Trophoblast cell (in vitro differentiated cells and primary cell): Measurements from ENCODE around the gene EPB41L3. TPM values are rescaled to one million over a fixed set of nuclear protein-coding genes. Genes with fewer than 3 reads are reported as not detected.

Experiments
- DNase-seq, 2 donors: peaks; one replicate each; pipeline ENCODE4 v3.0.0-alpha.2; 2016
- H2AFZ ChIP-seq: 2 replicates; pipeline ENCODE4 v1.6.1; 2013; ENCODE audit warnings: low read length, moderate library complexity, mild to moderate bottlenecking; ENCODE audit not compliant: insufficient read depth, poor library complexity
- H2AK5ac ChIP-seq: 2 replicates; pipeline ENCODE4 v1.6.1; 2013; ENCODE audit warnings: mild to moderate bottlenecking, low read length
- H2BK120ac ChIP-seq: 2 replicates; pipeline ENCODE4 v1.6.1; 2013; ENCODE audit warnings: low read length, mild to moderate bottlenecking, moderate library complexity; ENCODE audit not compliant: insufficient read depth, poor library complexity
- H2BK12ac ChIP-seq: 2 replicates; pipeline ENCODE4 v1.6.1; 2013; ENCODE audit warnings: mild to moderate bottlenecking, low read length, moderate library complexity
- H2BK5ac ChIP-seq: 2 replicates; pipeline ENCODE4 v1.6.1; 2013; ENCODE audit warnings: low read length, low read depth, moderate library complexity, mild to moderate bottlenecking; ENCODE audit not compliant: poor library complexity
- H3K14ac ChIP-seq: 2 replicates; pipeline ENCODE4 v1.6.1; 2013; ENCODE audit warnings: mild to moderate bottlenecking, low read length
- H3K18ac ChIP-seq: 2 replicates; pipeline ENCODE4 v1.6.1; 2013; ENCODE audit warnings: mild to moderate bottlenecking, low read length
- H3K23ac ChIP-seq: 2 replicates; pipeline ENCODE4 v1.6.1; 2013; ENCODE audit warnings: low read length
- H3K27ac ChIP-seq: 2 replicates; pipeline ENCODE4 v1.5.1; 2013; ENCODE audit warnings: low read depth, mild to moderate bottlenecking, inconsistent platforms, low read length, moderate library complexity
- H3K27me3 ChIP-seq: 2 replicates; pipeline ENCODE4 v1.6.1; 2013; ENCODE audit warnings: inconsistent platforms, mild to moderate bottlenecking, low read length, moderate library complexity; ENCODE audit not compliant: insufficient read depth
- H3K36me3 ChIP-seq, 2 experiments: 1 replicate in 1 of 2; 2 replicates in 1 of 2; pipeline ENCODE4 v1.6.1; 2013; ENCODE audit warnings: low read length in 2 of 2, mild to moderate bottlenecking in 2 of 2, moderate library complexity in 1 of 2; ENCODE audit not compliant: insufficient read depth in 2 of 2, control insufficient read depth in 1 of 2
- H3K4ac ChIP-seq: 2 replicates; pipeline ENCODE4 v1.6.1; 2013; ENCODE audit warnings: low read depth, mild to moderate bottlenecking, low read length, moderate library complexity
- H3K4me1 ChIP-seq, 2 experiments: 1 replicate in 1 of 2; 2 replicates in 1 of 2; pipeline ENCODE4 v1.6.1; 2013; ENCODE audit warnings: low read length in 2 of 2, mild to moderate bottlenecking in 2 of 2, moderate library complexity in 1 of 2; ENCODE audit not compliant: insufficient read depth in 2 of 2, control insufficient read depth in 1 of 2
- H3K4me2 ChIP-seq: 2 replicates; pipeline ENCODE4 v1.6.1; 2013; ENCODE audit warnings: inconsistent platforms, mild to moderate bottlenecking, low read length, moderate library complexity
- H3K4me3 ChIP-seq: 2 replicates; pipeline ENCODE4 v1.5.1; 2013; ENCODE audit warnings: mild to moderate bottlenecking, low read depth, low read length, inconsistent platforms
- H3K79me1 ChIP-seq: one replicate; pipeline ENCODE4 v1.6.1; 2013; ENCODE audit warnings: low read length
- H3K79me2 ChIP-seq: 2 replicates; pipeline ENCODE4 v1.6.1; 2013; ENCODE audit warnings: low read length, mild to moderate bottlenecking; ENCODE audit not compliant: control insufficient read depth, insufficient read depth, poor library complexity
- H3K9ac ChIP-seq: 2 replicates; pipeline ENCODE4 v1.6.1; 2013; ENCODE audit warnings: mild to moderate bottlenecking, low read length
- H3K9me3 ChIP-seq: 2 replicates; pipeline ENCODE4 v1.6.1; 2013; ENCODE audit warnings: low read depth, mild to moderate bottlenecking, control low read depth, inconsistent platforms, low read length; ENCODE audit not compliant: insufficient read depth
- H4K12ac ChIP-seq: 2 replicates; pipeline ENCODE4 v1.6.1; 2013; ENCODE audit warnings: low read depth, mild to moderate bottlenecking, low read length, moderate library complexity
- H4K8ac ChIP-seq: 2 replicates; pipeline ENCODE4 v1.6.1; 2013; ENCODE audit warnings: low read depth, mild to moderate bottlenecking, low read length, moderate library complexity
- H4K91ac ChIP-seq: one replicate; pipeline ENCODE4 v1.6.1; 2013; ENCODE audit warnings: low read depth, mild to moderate bottlenecking, low read length, moderate library complexity
- WGBS: extraction: QIAGEN DNeasy Blood & Tissue Kit; methylation state at CpG from one replicate; pipeline ENCODE4 v1.1.7; 2013; ENCODE audit warnings: missing lambda C conversion rate; ENCODE audit not compliant: insufficient read length, insufficient coverage; ENCODE audit errors: extremely low coverage; 5-methylcytosine and 5-hydroxymethylcytosine counted together
- polyA plus RNA-seq: library from polyadenylated mRNA; stranded (reverse); fragments of 200-250 nt; gene quantifications from 2 replicates; pipeline ENCODE4 v1.2.3, GENCODE V29; 2013

The EPB41L3 gene
- 312 and 318 TPM in 2 replicates for polyA plus RNA-seq

DNA sequence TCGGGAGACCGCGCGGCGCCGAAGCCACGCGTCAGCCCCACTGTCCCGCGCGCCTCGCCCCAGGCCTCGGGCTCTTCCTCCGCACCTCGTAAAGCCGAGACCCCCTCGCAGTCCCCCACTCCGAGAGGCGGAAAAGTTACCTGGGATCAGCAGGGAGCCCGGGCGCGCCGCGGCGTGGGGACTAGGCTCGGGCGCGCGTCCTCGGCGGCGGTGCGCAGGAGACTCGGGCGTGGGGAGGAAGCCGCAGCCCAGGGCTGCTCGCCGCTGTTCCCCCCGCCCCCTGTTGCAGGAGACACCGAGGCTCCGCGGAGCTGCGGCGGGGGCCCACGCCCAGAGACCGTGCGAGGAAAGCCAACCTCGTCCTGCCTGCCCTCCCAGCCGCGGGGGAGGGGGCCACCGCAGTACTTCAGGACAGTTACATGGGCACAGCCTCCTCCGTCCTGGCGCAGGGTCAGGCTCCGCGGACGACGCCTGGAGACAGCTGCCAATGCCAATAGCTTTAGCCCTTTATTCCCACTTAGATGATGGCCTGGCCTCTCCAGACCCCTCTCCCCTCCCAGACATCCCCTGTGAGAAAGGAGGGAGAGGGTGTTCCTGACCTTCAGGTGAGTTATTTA, at the start of gene EPB41L3:
Gene EPB41L3 (minus strand): TSS at position 225 of the 617 bp plus-strand sequence. CDS start 54,814 bp downstream, outside the sequence.
- Histone ChIP-seq H3K79me2 (peaks cover 14% of the 10 kb centered on the region), H3K14ac (peak within 1 kb of the TSS; percentile 100), H3K23ac (peak within 1 kb of the TSS; percentile 53), H3K4me1 (peaks cover 2 to 7% of the 10 kb centered on the region in 2 experiments), H2AFZ (peak within 1 kb of the TSS; percentile 95), H3K79me1 (peaks cover 12% of the 10 kb centered on the region), H4K8ac (peak within 1 kb of the TSS; percentile 99), H2BK12ac (peak within 1 kb of the TSS; percentile 78), H4K91ac (peak within 1 kb of the TSS; percentile 100), H3K27ac (peak within 1 kb of the TSS; percentile 63), H3K18ac (peak within 1 kb of the TSS; percentile 100), H3K36me3 (no peaks in the 10 kb centered on the region), H3K4me3 (peak within 1 kb of the TSS; percentile 81), H3K4me2 (peak within 1 kb of the TSS; percentile 93), H2BK120ac (peak within 1 kb of the TSS; percentile 97), H3K27me3 (no peaks in the 10 kb centered on the region), H3K4ac (peak within 1 kb of the TSS; percentile 99), H2AK5ac (peak within 1 kb of the TSS; percentile 87), H2BK5ac (peak within 1 kb of the TSS; percentile 98), H3K9ac (peak within 1 kb of the TSS; percentile 67), H3K9me3 (no peaks in the 10 kb centered on the region), H4K12ac (peak within 1 kb of the TSS; percentile 99)
- peak in 1 of 2 donors; percentile 35 for DNase-seq
- WGBS: no CpG with 5 or more reads among the region's 57 CpGs

DNA sequence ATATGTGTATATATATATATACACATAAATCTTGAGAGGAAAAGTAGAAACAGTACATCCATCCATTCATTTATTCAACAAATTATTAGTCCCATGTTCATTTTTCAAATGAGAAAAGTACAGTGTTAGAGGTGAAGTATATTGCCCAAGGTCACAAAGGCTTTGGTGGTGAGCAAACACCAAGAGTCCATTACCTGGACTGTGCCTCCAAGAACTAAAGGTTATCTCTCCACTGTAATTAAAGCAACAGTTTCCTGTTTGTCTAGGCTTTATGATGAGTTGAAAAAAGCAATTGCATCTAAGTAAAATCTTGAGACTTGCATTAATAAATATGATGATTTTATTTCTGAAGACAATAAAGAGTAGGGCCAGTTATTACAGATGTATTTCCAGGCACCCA, 44.7 kb upstream of the EPB41L3 start:
- no peak overlapping the region for H3K4me2 ChIP-seq
- H3K14ac ChIP-seq: no peak overlapping the region
- no peak overlapping the region for H3K23ac ChIP-seq

DNA sequence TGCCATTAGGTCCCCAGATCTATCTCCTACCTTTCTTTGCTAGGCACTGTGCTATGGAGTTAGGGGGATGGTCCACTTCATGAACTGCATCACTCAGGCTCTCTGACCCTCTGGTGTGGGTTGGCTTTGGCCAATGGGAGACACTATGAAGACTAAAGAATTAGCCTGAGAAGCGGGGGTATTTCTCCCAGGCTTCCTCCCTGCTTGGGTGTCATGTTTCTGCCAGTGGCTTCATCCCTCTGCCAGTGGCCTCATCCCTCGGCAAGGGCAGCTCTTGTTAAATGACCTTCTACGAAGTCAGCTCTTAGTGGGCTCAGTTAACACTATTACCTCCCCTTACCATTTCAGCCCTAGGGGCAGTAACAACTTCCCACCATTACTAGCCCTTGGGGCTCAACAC, 41.9 kb upstream of the EPB41L3 start:
- peaks cover 2% of the 10 kb centered on the region for H3K79me1 ChIP-seq
- no peak overlapping the region for H3K14ac ChIP-seq
- no peak overlapping the region for H4K12ac ChIP-seq
- no peaks in the 10 kb centered on the region for H3K79me2 ChIP-seq
- no peak overlapping the region for H3K27ac ChIP-seq
- H3K9ac ChIP-seq: no peak overlapping the region
- DNase-seq: no peak
- H4K91ac ChIP-seq: peak overlapping the region; percentile 55
- H3K23ac ChIP-seq: no peak overlapping the region
- no peak overlapping the region for H3K4me2 ChIP-seq
- no peaks in the 10 kb centered on the region for H3K9me3 ChIP-seq
- no peak overlapping the region for H3K4me3 ChIP-seq
- H3K36me3 ChIP-seq: peaks cover 1 to 2% of the 10 kb centered on the region in 2 experiments
- H2BK5ac ChIP-seq: peak overlapping the region; percentile 56
- no peak overlapping the region for H3K4ac ChIP-seq
- no peak overlapping the region for H2AFZ ChIP-seq
- no peak overlapping the region for H2AK5ac ChIP-seq
- no peaks in the 10 kb centered on the region for H3K27me3 ChIP-seq
- H3K4me1 ChIP-seq: peaks cover 8 to 12% of the 10 kb centered on the region in 2 experiments
- H2BK12ac ChIP-seq: peak overlapping the region; percentile 87
- H4K8ac ChIP-seq: no peak overlapping the region
- whole genome bisulfite sequencing: no CpG with 5 or more reads among the region's 3 CpGs
- no peak overlapping the region for H3K18ac ChIP-seq
- peak overlapping the region; percentile 76 for H2BK120ac ChIP-seq

More for the DNA sequence above, 44.7 kb upstream of the EPB41L3 start:
- Histone ChIP-seq H3K9me3 (no peaks in the 10 kb centered on the region), H3K4me1 (peaks cover 4 to 5% of the 10 kb centered on the region in 2 experiments), H4K91ac (no peak overlapping the region), H2AFZ (no peak overlapping the region), H3K4me3 (no peak overlapping the region), H3K79me2 (no peaks in the 10 kb centered on the region), H2BK120ac (no peak overlapping the region), H3K36me3 (peaks cover 4 to 6% of the 10 kb centered on the region in 2 experiments), H4K12ac (no peak overlapping the region), H2AK5ac (no peak overlapping the region), H4K8ac (no peak overlapping the region), H3K27ac (no peak overlapping the region), H3K9ac (no peak overlapping the region), H3K4ac (no peak overlapping the region), H3K18ac (no peak overlapping the region), H2BK12ac (no peak overlapping the region), H3K27me3 (no peaks in the 10 kb centered on the region), H2BK5ac (no peak overlapping the region), H3K79me1 (peaks cover 2% of the 10 kb centered on the region)
- no peak for DNase-seq

DNA sequence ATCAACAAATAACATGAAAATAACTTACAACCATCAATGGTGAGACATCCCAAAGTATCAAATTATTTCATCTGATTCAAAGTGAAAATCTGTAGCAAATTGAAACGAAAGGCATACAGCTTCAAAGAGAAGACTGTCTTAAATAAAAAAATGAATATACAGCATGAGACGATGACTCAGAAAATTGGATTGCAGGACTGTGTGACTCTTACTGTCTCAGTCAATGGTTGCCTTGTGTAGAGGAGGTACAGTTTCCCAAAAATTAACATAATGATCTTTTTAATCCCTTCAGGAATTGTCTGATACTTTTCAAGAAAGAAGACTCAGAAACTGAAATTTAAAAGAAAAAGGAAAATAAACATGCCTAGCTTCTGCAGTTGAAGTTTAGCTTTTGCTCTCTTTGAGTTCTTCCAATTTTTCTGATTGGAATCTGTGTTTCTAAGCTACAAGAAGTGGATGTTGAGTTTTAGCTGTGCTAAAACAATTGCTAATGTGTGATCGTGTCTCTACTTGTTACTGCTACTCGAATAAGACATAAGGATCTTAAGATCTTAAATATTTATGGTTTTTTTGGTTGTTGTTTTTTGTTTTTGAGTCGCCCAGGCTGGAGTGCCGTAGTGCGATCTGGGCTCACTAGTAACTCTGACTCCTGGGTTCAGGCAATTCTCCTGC, 41.1 kb upstream of the EPB41L3 start:
- no peak overlapping the region for H3K27ac ChIP-seq
- no CpG with 5 or more reads among the region's 7 CpGs for WGBS
- H2BK5ac ChIP-seq: no peak overlapping the region

More for the DNA sequence above, 41.1 kb upstream of the EPB41L3 start:
- Histone ChIP-seq H3K4me1 (peaks cover 8 to 12% of the 10 kb centered on the region in 2 experiments), H3K14ac (no peak overlapping the region), H4K91ac (no peak overlapping the region), H4K12ac (no peak overlapping the region), H3K79me2 (no peaks in the 10 kb centered on the region), H4K8ac (no peak overlapping the region), H3K18ac (no peak overlapping the region), H3K4ac (no peak overlapping the region), H3K36me3 (peaks cover under 1 to 3% of the 10 kb centered on the region in 2 experiments), H3K79me1 (peaks cover 2% of the 10 kb centered on the region), H3K27me3 (no peaks in the 10 kb centered on the region), H2BK12ac (peak overlapping the region; percentile 49), H3K4me2 (no peak overlapping the region), H3K4me3 (no peak overlapping the region), H3K23ac (no peak overlapping the region), H3K9ac (no peak overlapping the region), H3K9me3 (no peaks in the 10 kb centered on the region), H2AFZ (no peak overlapping the region), H2AK5ac (no peak overlapping the region), H2BK120ac (no peak overlapping the region)
- peak in 1 of 2 donors; percentile 14 for DNase-seq
